ENCODE results near the gene USP17L19.
"Not testable (repeated sequence)": the region's sequence is repeated elsewhere in the genome, so short reads cannot be mapped to it uniquely, and the experiment has no call there.

DNA sequence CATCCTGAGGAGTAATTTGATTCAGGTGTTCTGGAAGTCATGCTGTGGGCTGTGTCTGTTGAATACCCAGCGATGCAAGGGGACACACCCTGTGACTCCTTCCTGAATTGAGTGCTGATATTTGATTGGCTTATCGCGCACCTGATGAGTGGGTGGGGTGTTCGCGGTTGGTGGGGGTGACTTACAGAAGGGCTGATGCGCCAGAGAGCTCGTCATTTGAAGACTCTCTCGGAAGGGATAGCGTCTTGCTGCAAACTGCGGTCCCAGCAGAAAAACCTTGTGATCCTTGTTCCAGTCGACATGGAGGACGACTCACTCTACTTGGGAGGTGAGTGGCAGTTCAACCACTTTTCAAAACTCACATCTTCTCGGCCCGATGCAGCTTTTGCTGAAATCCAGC, 38.1 kb upstream of the USP17L19 start, which contains the start of gene USP17L11:
- not testable (repeated sequence) for TF ChIP-seq POLR2AphosphoS5 (IDR thresholded peaks at IDR 0.05; ENCODE audit: low read depth, low read length)
- TF ChIP-seq, protein P1, sequence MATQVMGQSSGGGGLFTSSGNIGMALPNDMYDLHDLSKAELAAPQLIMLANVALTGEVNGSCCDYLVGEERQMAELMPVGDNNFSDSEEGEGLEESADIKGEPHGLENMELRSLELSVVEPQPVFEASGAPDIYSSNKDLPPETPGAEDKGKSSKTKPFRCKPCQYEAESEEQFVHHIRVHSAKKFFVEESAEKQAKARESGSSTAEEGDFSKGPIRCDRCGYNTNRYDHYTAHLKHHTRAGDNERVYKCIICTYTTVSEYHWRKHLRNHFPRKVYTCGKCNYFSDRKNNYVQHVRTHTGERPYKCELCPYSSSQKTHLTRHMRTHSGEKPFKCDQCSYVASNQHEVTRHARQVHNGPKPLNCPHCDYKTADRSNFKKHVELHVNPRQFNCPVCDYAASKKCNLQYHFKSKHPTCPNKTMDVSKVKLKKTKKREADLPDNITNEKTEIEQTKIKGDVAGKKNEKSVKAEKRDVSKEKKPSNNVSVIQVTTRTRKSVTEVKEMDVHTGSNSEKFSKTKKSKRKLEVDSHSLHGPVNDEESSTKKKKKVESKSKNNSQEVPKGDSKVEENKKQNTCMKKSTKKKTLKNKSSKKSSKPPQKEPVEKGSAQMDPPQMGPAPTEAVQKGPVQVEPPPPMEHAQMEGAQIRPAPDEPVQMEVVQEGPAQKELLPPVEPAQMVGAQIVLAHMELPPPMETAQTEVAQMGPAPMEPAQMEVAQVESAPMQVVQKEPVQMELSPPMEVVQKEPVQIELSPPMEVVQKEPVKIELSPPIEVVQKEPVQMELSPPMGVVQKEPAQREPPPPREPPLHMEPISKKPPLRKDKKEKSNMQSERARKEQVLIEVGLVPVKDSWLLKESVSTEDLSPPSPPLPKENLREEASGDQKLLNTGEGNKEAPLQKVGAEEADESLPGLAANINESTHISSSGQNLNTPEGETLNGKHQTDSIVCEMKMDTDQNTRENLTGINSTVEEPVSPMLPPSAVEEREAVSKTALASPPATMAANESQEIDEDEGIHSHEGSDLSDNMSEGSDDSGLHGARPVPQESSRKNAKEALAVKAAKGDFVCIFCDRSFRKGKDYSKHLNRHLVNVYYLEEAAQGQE (IDR thresholded peaks at IDR 0.05; ENCODE audit: insufficient read depth in 1 of 2, low read depth in 2 of 2, low read length in 2 of 2): not testable (repeated sequence)

Measured in PFSK-1 (cell line).